ENCODE results near the gene WWOX. TPM values are rescaled to one million over a fixed set of nuclear protein-coding genes. Genes with fewer than 3 reads are reported as not detected.

The WWOX gene
- total and polyA plus RNA-seq, 2 of the 4 experiments (the other 2 are of a cell fraction): 2.7 to 5.4 TPM

GRCh38 chr16:79013930-79014660 is 914.6 kb downstream of the WWOX start:
- Histone ChIP-seq H3K9me3 (ENCODE audit: control insufficient read depth, insufficient read depth, low read length) (peaks cover 29% of the 10 kb centered on the region), H2AK9ac (replicated peaks; ENCODE audit: low read depth, low read length, poor library complexity) (no peak overlapping the region), H3K4me3 (ENCODE audit: insufficient read depth, low read depth, low read length) (no peak overlapping the region), H2BK5ac (ENCODE audit: low read depth, low read length, poor library complexity, severe bottlenecking) (no peak overlapping the region), H3K9me1 (ENCODE audit: insufficient read depth, low read length) (no peaks in the 10 kb centered on the region), H3K9ac (ENCODE audit: low read depth, low read length) (no peak overlapping the region), H2AK5ac (ENCODE audit: low read depth, low read length) (no peak overlapping the region), H3K18ac (ENCODE audit: low read depth, low read length) (no peak overlapping the region), H2BK120ac (ENCODE audit: low read depth, low read length) (no peak overlapping the region), H3K56ac (ENCODE audit: extremely low read depth, insufficient read depth, low read length) (no peak overlapping the region), H2BK20ac (ENCODE audit: low read depth, low read length) (no peak overlapping the region), H3K14ac (replicated peaks; ENCODE audit: low read depth, low read length) (no peak overlapping the region), H4K91ac (ENCODE audit: insufficient read depth, low read depth, low read length) (no peak overlapping the region), H3K79me1 (ENCODE audit: low read depth in 1 of 2, low read length in 2 of 2) (no peaks in the 10 kb centered on the region), H3K4me1 (ENCODE audit: control insufficient read depth, insufficient read depth, low read length) (no peaks in the 10 kb centered on the region), H3K4ac (ENCODE audit: low read depth, low read length) (no peak overlapping the region), H2AFZ (replicated peaks; ENCODE audit: low read length, poor library complexity) (no peak overlapping the region), H3K36me3 (ENCODE audit: control insufficient read depth, insufficient read depth, low read length) (no peaks in the 10 kb centered on the region), H3K27me3 (ENCODE audit: control insufficient read depth, insufficient read depth, low read length) (no peaks in the 10 kb centered on the region), H2BK15ac (ENCODE audit: low read depth, low read length) (no peak overlapping the region), H4K20me1 (ENCODE audit: insufficient read depth, low read length) (no peaks in the 10 kb centered on the region), H4K8ac (ENCODE audit: low read depth in 2 of 2, low read length in 2 of 2) (no peak overlapping the region), H3K23ac (ENCODE audit: low read depth, low read length) (no peak overlapping the region), H3K4me2 (ENCODE audit: low read depth, low read length) (no peak overlapping the region), H3K27ac (ENCODE audit: insufficient read depth, low read length) (no peak overlapping the region), H4K5ac (ENCODE audit: low read depth, low read length) (no peak overlapping the region)
- ATAC-seq (ENCODE audit: low read depth) (no peak), DNase-seq (no peak)
- TF ChIP-seq RAD21 (IDR thresholded peaks at IDR 0.05; ENCODE audit: low read length) (no peak), MXI1 (IDR thresholded peaks at IDR 0.05; ENCODE audit: borderline replicate concordance, low read depth, low read length) (no peak), RCOR1 (IDR thresholded peaks at IDR 0.05; ENCODE audit: insufficient replicate concordance, low read length) (no peak), SMC3 (IDR thresholded peaks at IDR 0.05; ENCODE audit: low read depth, low read length) (no peak), CEBPB (IDR thresholded peaks at IDR 0.05; ENCODE audit: low read depth, low read length) (no peak), BHLHE40 (IDR thresholded peaks at IDR 0.05; ENCODE audit: low read depth, low read length) (no peak), MAZ (IDR thresholded peaks at IDR 0.05; ENCODE audit: borderline replicate concordance, low read depth, low read length) (no peak), CTCF (conservative IDR thresholded peaks at IDR 0.05; ENCODE audit: low read depth, low read length) (no peak), POLR2A (IDR thresholded peaks at IDR 0.05; ENCODE audit: low read depth, low read length) (no peak), MAFK (IDR thresholded peaks at IDR 0.05; ENCODE audit: low read depth, low read length) (no peak), FOS (IDR thresholded peaks at IDR 0.05; ENCODE audit: low read depth, low read length) (no peak), RFX5 (IDR thresholded peaks at IDR 0.05; ENCODE audit: low read depth, low read length) (no peak)
- TF ChIP-seq, protein P1, sequence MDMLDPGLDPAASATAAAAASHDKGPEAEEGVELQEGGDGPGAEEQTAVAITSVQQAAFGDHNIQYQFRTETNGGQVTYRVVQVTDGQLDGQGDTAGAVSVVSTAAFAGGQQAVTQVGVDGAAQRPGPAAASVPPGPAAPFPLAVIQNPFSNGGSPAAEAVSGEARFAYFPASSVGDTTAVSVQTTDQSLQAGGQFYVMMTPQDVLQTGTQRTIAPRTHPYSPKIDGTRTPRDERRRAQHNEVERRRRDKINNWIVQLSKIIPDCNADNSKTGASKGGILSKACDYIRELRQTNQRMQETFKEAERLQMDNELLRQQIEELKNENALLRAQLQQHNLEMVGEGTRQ (IDR thresholded peaks at IDR 0.05; ENCODE audit: low read depth, low read length): no peak
- 40% methylated on average over 5 of the region's 17 CpGs; no CpG with 5 or more reads in 1 of the 2 experiments for WGBS, 2 experiments (ENCODE audit: extremely low coverage in 2 of 2, insufficient read length in 1 of 2)
- POLR2A ChIA-PET (ENCODE audit: unreplicated experiment): no interaction called here
- dilution Hi-C loops (cut with HindIII; ENCODE audit: low sequenced_read_pairs, unreplicated experiment) (no loop called here), in situ Hi-C loops (cut with MboI; ENCODE audit: low sequenced_read_pairs) (no loop called here), intact Hi-C loops (cut with micrococcal nuclease) (no loop called here)
- BruUV-seq (replicated peaks): no TSS peak
- CTCF ChIA-PET: no interaction called here
